Fibroblast of the conjunctiva (primary cell): ENCODE results near the gene CUEDC2.
"Not testable (repeated sequence)": the region's sequence is repeated elsewhere in the genome, so short reads cannot be mapped to it uniquely, and the experiment has no call there.

Experiments used
- DNase-seq: peaks from one replicate; pipeline ENCODE4 v3.0.0-alpha.2; 2010; ENCODE audit warnings: low read depth

CUEDC2 gene

GRCh38 chr10:102454662-102455487, 22.5 kb upstream of the CUEDC2 start:
- DNase-seq = not testable (repeated sequence)

- DNase-seq = no peak
These were observed 21.1 kb upstream of the CUEDC2 start for GRCh38 chr10:102453502-102453901.

GRCh38 chr10:102452672-102453340, 20.4 kb upstream of the CUEDC2 start:
- no peak for DNase-seq

GRCh38 chr10:102451105-102451969, 19.0 kb upstream of the CUEDC2 start, which contains the start of gene C10orf95:
Gene C10orf95, minus strand, starts transcription at chr10:102451543. Its CDS starts 450 bp downstream, at chr10:102451093.
- no peak for DNase-seq

GRCh38 chr10:102450374-102451104, 18.2 kb upstream of the CUEDC2 start:
- no peak for DNase-seq

GRCh38 chr10:102450124-102450373, 17.7 kb upstream of the CUEDC2 start:
- DNase-seq = no peak

- no peak for DNase-seq
These were observed 17.1 kb upstream of the CUEDC2 start for GRCh38 chr10:102449321-102450123.

- no peak for DNase-seq
These were observed 12.5 kb upstream of the CUEDC2 start for GRCh38 chr10:102444851-102445250.

GRCh38 chr10:102438374-102438773, 6.0 kb upstream of the CUEDC2 start:
- no peak for DNase-seq

- DNase-seq = no peak
These were observed 5.1 kb upstream of the CUEDC2 start for GRCh38 chr10:102437515-102437914.

GRCh38 chr10:102436312-102436711, 3.9 kb upstream of the CUEDC2 start:
- DNase-seq = no peak

- no peak for DNase-seq
These were observed 3.3 kb upstream of the CUEDC2 start for GRCh38 chr10:102435529-102436233.

GRCh38 chr10:102435133-102435497, 2.7 kb upstream of the CUEDC2 start:
- no peak for DNase-seq

- no peak for DNase-seq
These were observed 2.2 kb upstream of the CUEDC2 start for GRCh38 chr10:102434394-102435132.

GRCh38 chr10:102433619-102434046, 1.3 kb upstream of the CUEDC2 start:
- DNase-seq = no peak

GRCh38 chr10:102431452-102432124, 786 bp downstream of the CUEDC2 start:
- DNase-seq = peak; percentile 37

GRCh38 chr10:102429468-102429867, 2.9 kb downstream of the CUEDC2 start:
- DNase-seq = no peak

GRCh38 chr10:102426803-102427287, 5.5 kb downstream of the CUEDC2 start:
- no peak for DNase-seq

GRCh38 chr10:102425444-102425843, 6.9 kb downstream of the CUEDC2 start:
- no peak for DNase-seq
